Fibroblast of skin of scalp (primary cell): ENCODE results near the gene SLAMF1.

Experiments used
- DNase-seq: peaks from one replicate; pipeline ENCODE4 v3.0.0-alpha.2; 2013

The SLAMF1 gene

DNA sequence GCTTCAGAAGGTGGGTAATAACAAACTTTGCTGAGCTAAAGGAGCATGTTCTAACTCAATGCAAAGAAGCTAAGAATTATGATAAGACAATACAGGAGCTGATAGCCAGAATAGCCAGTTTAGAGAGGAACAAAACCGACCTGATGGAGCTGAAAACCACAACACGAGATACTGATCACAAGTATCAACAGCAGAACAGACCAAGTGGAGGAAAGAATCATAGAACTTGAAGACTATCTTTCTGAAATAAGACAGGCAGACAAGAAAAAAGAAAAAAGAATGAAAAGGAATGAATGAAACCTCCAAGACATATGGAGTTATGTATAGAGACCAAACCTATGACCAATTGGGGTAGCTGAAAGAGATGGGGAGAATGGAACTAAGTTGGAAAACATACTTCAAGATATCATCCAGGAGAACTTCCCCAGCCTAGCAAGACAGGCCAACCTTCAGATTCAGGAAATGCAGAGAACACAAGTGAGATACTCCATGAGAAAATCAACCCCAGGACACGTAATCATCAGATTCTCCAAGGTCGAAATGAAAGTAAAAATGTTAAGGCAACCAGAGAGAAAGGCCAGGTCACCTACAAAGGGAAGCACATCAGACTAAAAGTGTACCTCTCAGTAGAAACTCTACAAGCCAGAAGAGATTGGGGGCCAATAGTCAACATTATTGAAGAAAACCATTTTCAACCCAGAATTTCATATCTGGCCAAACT is 88.0 kb downstream of the SLAMF1 start:
- DNase-seq, result no peak
